H9 (cell line): ENCODE results near the gene IRX2. TPM values are rescaled to one million over a fixed set of nuclear protein-coding genes. Genes with fewer than 3 reads are reported as not detected.

ENCODE experiments used
- DNase-seq: peaks from one replicate; pipeline ENCODE4 v3.0.0-alpha.2; 2017
- H2AFZ ChIP-seq: one replicate; pipeline ENCODE4 v1.6.1; 2013; ENCODE audit warnings: mild to moderate bottlenecking, low read length, control low read depth, moderate library complexity
- H2AK5ac ChIP-seq: 2 replicates; pipeline ENCODE4 v1.6.1; 2013; ENCODE audit warnings: low read length, control low read depth, mixed read lengths; ENCODE audit not compliant: insufficient read length
- H2BK120ac ChIP-seq: one replicate; pipeline ENCODE4 v1.6.1; 2013; ENCODE audit warnings: low read depth, mild to moderate bottlenecking, low read length, control low read depth, inconsistent platforms; ENCODE audit not compliant: poor library complexity, severe bottlenecking
- H2BK12ac ChIP-seq: 2 replicates; pipeline ENCODE4 v1.6.1; 2013; ENCODE audit warnings: low read length, control low read depth, mixed read lengths, low read depth; ENCODE audit not compliant: insufficient read length
- H2BK15ac ChIP-seq: 2 replicates; pipeline ENCODE4 v1.6.1; 2013; ENCODE audit warnings: low read depth, low read length, control low read depth
- H2BK20ac ChIP-seq: one replicate; pipeline ENCODE4 v1.6.1; 2013; ENCODE audit warnings: low read depth, mild to moderate bottlenecking, low read length, control low read depth, inconsistent platforms; ENCODE audit not compliant: poor library complexity, severe bottlenecking
- H2BK5ac ChIP-seq: 2 replicates; pipeline ENCODE4 v1.6.1; 2013; ENCODE audit warnings: low read length, control low read depth, mixed read lengths; ENCODE audit not compliant: insufficient read length
- H3K14ac ChIP-seq: 2 replicates; pipeline ENCODE4 v1.6.1; 2013; ENCODE audit warnings: low read length, control low read depth; ENCODE audit not compliant: insufficient read depth
- H3K18ac ChIP-seq: 2 replicates; pipeline ENCODE4 v1.6.1; 2013; ENCODE audit warnings: low read depth, mild to moderate bottlenecking, mixed read lengths, low read length, control low read depth; ENCODE audit not compliant: insufficient read length
- H3K23ac ChIP-seq: 2 replicates; pipeline ENCODE4 v1.6.1; 2013; ENCODE audit warnings: low read length, control low read depth, mixed read lengths, low read depth; ENCODE audit not compliant: insufficient read length
- H3K23me2 ChIP-seq: 2 replicates; pipeline ENCODE4 v1.6.1; 2013; ENCODE audit warnings: low read depth, mild to moderate bottlenecking, mixed read lengths, low read length, control low read depth; ENCODE audit not compliant: insufficient read length, poor library complexity, severe bottlenecking
- H3K27ac ChIP-seq: 2 replicates; pipeline ENCODE4 v1.5.1; 2013; ENCODE audit warnings: low read length, control low read depth, mixed read lengths, low read depth; ENCODE audit not compliant: insufficient read length
- H3K27me3 ChIP-seq: 2 replicates; pipeline ENCODE4 v1.6.1; 2013; ENCODE audit warnings: low read length, control low read depth, inconsistent platforms; ENCODE audit not compliant: insufficient read depth
- H3K4ac ChIP-seq: 2 replicates; pipeline ENCODE4 v1.6.1; 2013; ENCODE audit warnings: low read depth, mild to moderate bottlenecking, control low read depth, inconsistent platforms, low read length, moderate library complexity
- H3K4me1 ChIP-seq: 2 replicates; pipeline ENCODE4 v1.6.1; 2013; ENCODE audit warnings: low read length, control low read depth, inconsistent platforms; ENCODE audit not compliant: insufficient read depth
- H3K4me2 ChIP-seq: 2 replicates; pipeline ENCODE4 v1.6.1; 2013; ENCODE audit warnings: low read length, control low read depth, mixed read lengths; ENCODE audit not compliant: insufficient read length, insufficient read depth
- H3K56ac ChIP-seq: 2 replicates; pipeline ENCODE4 v1.6.1; 2013; ENCODE audit warnings: low read depth, mild to moderate bottlenecking, mixed read lengths, low read length, control low read depth; ENCODE audit not compliant: insufficient read length
- H3K79me1 ChIP-seq: 2 replicates; pipeline ENCODE4 v1.6.1; 2013; ENCODE audit warnings: low read depth, mild to moderate bottlenecking, moderate library complexity, low read length, control low read depth, inconsistent platforms; ENCODE audit not compliant: insufficient read depth, poor library complexity, severe bottlenecking
- H3K79me2 ChIP-seq: 2 replicates; pipeline ENCODE4 v1.6.1; 2013; ENCODE audit warnings: low read length, control low read depth, inconsistent platforms; ENCODE audit not compliant: insufficient read depth
- H3K9ac ChIP-seq: 2 replicates; pipeline ENCODE4 v1.6.1; 2013; ENCODE audit warnings: low read length, control low read depth, mixed read lengths; ENCODE audit not compliant: insufficient read length; ENCODE audit errors: extremely low read depth
- H3K9me3 ChIP-seq: one replicate; pipeline ENCODE4 v1.6.1; 2013; ENCODE audit warnings: low read depth, low read length, inconsistent platforms; ENCODE audit not compliant: control insufficient read depth
- H3T11ph ChIP-seq: one replicate; pipeline ENCODE4 v1.6.1; 2013; ENCODE audit warnings: mild to moderate bottlenecking, low read length, control low read depth, inconsistent platforms
- H4K20me1 ChIP-seq: one replicate; pipeline ENCODE4 v1.6.1; 2013; ENCODE audit not compliant: control insufficient read depth, insufficient read length, insufficient read depth
- H4K5ac ChIP-seq: 2 replicates; pipeline ENCODE4 v1.6.1; 2013; ENCODE audit warnings: low read depth, mild to moderate bottlenecking, mixed read lengths, low read length, control low read depth; ENCODE audit not compliant: insufficient read length
- H4K8ac ChIP-seq: replicated peaks from 2 replicates; pipeline ENCODE4 v1.6.1; 2013; ENCODE audit warnings: low read length, control low read depth, mixed read lengths, low read depth; ENCODE audit not compliant: insufficient read length
- H4K91ac ChIP-seq: 2 replicates; pipeline ENCODE4 v1.6.1; 2013; ENCODE audit warnings: low read depth, mild to moderate bottlenecking, moderate library complexity, mixed read lengths, low read length, control low read depth; ENCODE audit not compliant: insufficient read length
- H3K27ac Mint-ChIP-seq, 3 experiments: 2 replicates in 2 of 3; 3 replicates in 1 of 3; pipeline ENCODE4 v1.8.0; 2020 to 2021; ENCODE audit warnings: mixed read lengths in 3 of 3, mild to moderate bottlenecking in 1 of 3, moderate library complexity in 1 of 3
- H3K27me3 Mint-ChIP-seq: 2 replicates; pipeline ENCODE4 v1.8.0; 2021; ENCODE audit warnings: low read depth, mild to moderate bottlenecking, moderate library complexity, mixed read lengths
- H3K36me3 Mint-ChIP-seq, 3 experiments: 2 replicates in 2 of 3; 3 replicates in 1 of 3; pipeline ENCODE4 v1.8.0; 2020 to 2021; ENCODE audit warnings: low read depth in 3 of 3, mixed read lengths in 3 of 3; ENCODE audit not compliant: insufficient read depth in 1 of 3
- H3K4me1 Mint-ChIP-seq, 2 experiments: 2 replicates each; pipeline ENCODE4 v1.8.0; 2020; ENCODE audit warnings: mixed read lengths in 2 of 2
- H3K4me3 Mint-ChIP-seq, 2 experiments: 2 replicates in 1 of 2; 3 replicates in 1 of 2; pipeline ENCODE4 v1.8.0; 2020 to 2021; ENCODE audit warnings: mild to moderate bottlenecking in 2 of 2, mixed read lengths in 2 of 2, moderate library complexity in 1 of 2
- H3K9me3 Mint-ChIP-seq, 2 experiments: 2 replicates in 1 of 2; 3 replicates in 1 of 2; pipeline ENCODE4 v1.8.0; 2020; ENCODE audit warnings: mild to moderate bottlenecking in 2 of 2, mixed read lengths in 2 of 2, moderate library complexity in 1 of 2
- CTCF ChIP-seq: fragments of 200-600 bp; sonication (generic); conservative IDR thresholded peaks from 3 replicates; pipeline ENCODE4 v1.8.0; 2021; ENCODE audit warnings: antibody characterized with exemption, mild to moderate bottlenecking
- WGBS: extraction: QIAGEN DNeasy Blood & Tissue Kit; methylation state at CpG from one replicate; pipeline ENCODE4 v1.1.7; 2013; ENCODE audit warnings: missing lambda C conversion rate, low lambda C conversion rate, mixed read lengths; ENCODE audit not compliant: insufficient read length; ENCODE audit errors: extremely low coverage; 5-methylcytosine and 5-hydroxymethylcytosine counted together
- total RNA-seq: library from RNA; stranded (reverse); gene quantifications from 2 replicates; pipeline ENCODE4 v1.2.1, GENCODE V29; 2021

Gene IRX2
- total RNA-seq, 1 experiment from 2014 or later: 91.6 TPM

- no peak overlapping the region for H3K27ac ChIP-seq
- no peaks in the 10 kb centered on the region; the same call in 1 of the 2 replicates for H3K79me2 ChIP-seq
- no peaks in the 10 kb centered on the region for H4K20me1 ChIP-seq
- no peak overlapping the region for H3K56ac ChIP-seq
- TF ChIP-seq CTCF: no peak
- H3K4ac ChIP-seq: no peak overlapping the region
- H3K18ac ChIP-seq: no peak overlapping the region
- Mint-ChIP-seq H3K9me3 (no peaks in the 10 kb centered on the region), H3K4me3 (no peak overlapping the region), H3K27me3 (peaks cover 95% of the 10 kb centered on the region), H3K4me1 (peaks cover 52 to 67% of the 10 kb centered on the region in 2 experiments), H3K27ac (no peak overlapping the region), H3K36me3 (peaks cover 4 to 43% (median 38%) of the 10 kb centered on the region in 3 experiments)
- no peak overlapping the region for H2BK120ac ChIP-seq
- peaks cover 62% of the 10 kb centered on the region for H3K27me3 ChIP-seq
- H3K79me1 ChIP-seq: no peaks in the 10 kb centered on the region
- peaks cover 24% of the 10 kb centered on the region for H3K23me2 ChIP-seq
- H2AK5ac ChIP-seq: no peak overlapping the region
- H3K4me1 ChIP-seq: no peaks in the 10 kb centered on the region; the same call in 1 of the 2 replicates
- no peaks in the 10 kb centered on the region for H3K9me3 ChIP-seq
- peak; percentile 20 for DNase-seq
- no peak overlapping the region for H2BK12ac ChIP-seq
- no peak overlapping the region for H3K9ac ChIP-seq
- no CpG with 5 or more reads among the region's 3 CpGs for WGBS
- no peak overlapping the region for H4K8ac ChIP-seq
- no peak overlapping the region for H3T11ph ChIP-seq
- no peak overlapping the region for H4K5ac ChIP-seq
- H2AFZ ChIP-seq: no peak overlapping the region
- H3K14ac ChIP-seq: no peak overlapping the region
- no peak overlapping the region for H3K23ac ChIP-seq
- no peak overlapping the region for H2BK20ac ChIP-seq
- H2BK5ac ChIP-seq: no peak overlapping the region
- no peak overlapping the region for H4K91ac ChIP-seq
- H3K4me2 ChIP-seq: no peak overlapping the region
- H2BK15ac ChIP-seq: no peak overlapping the region
Measured at GRCh38 chr5:2741956-2742355, 9.5 kb downstream of the IRX2 start.
